GM23338 (cell line): ENCODE results near the gene PSKH1. TPM values are rescaled to one million over a fixed set of nuclear protein-coding genes. Genes with fewer than 3 reads are reported as not detected.

ENCODE experiments used
- ATAC-seq: fragments of 200-7000 bp; cut with Tn5 transposase; 3 replicates; pipeline ENCODE4 v1.9.1; 2020
- DNase-seq: peaks from one replicate; pipeline ENCODE4 v3.0.0-alpha.2; 2015; ENCODE audit warnings: low spot score
- H2AFZ ChIP-seq: fragments of 200-600 bp; sonication (generic); 2 replicates; pipeline ENCODE4 v1.8.0; 2016; ENCODE audit warnings: antibody characterized with exemption, mild to moderate bottlenecking, moderate library complexity
- H3F3A ChIP-seq: fragments of 200-600 bp; sonication (generic); replicated peaks from 2 replicates; pipeline ENCODE4 v1.8.0; 2017; ENCODE audit warnings: antibody characterized with exemption, mixed run types, low read depth
- H3K27ac ChIP-seq: fragments of 200-600 bp; sonication (generic); 2 replicates; pipeline ENCODE4 v1.6.1; 2016; ENCODE audit warnings: low read depth
- H3K27me3 ChIP-seq: fragments of 200-600 bp; sonication (generic); 2 replicates; pipeline ENCODE4 v1.8.0; 2016; ENCODE audit warnings: mild to moderate bottlenecking, mixed run types, moderate library complexity; ENCODE audit not compliant: insufficient read depth
- H3K36me3 ChIP-seq: fragments of 200-600 bp; sonication (generic); 2 replicates; pipeline ENCODE4 v1.8.0; 2016; ENCODE audit warnings: mild to moderate bottlenecking; ENCODE audit not compliant: insufficient read depth
- H3K4me1 ChIP-seq: fragments of 200-600 bp; sonication (generic); 2 replicates; pipeline ENCODE4 v1.8.0; 2016; ENCODE audit warnings: mild to moderate bottlenecking, moderate library complexity; ENCODE audit not compliant: insufficient read depth
- H3K4me2 ChIP-seq: fragments of 200-600 bp; sonication (generic); 2 replicates; pipeline ENCODE4 v1.7.1; 2017; ENCODE audit warnings: mixed run types
- H3K4me3 ChIP-seq: fragments of 200-600 bp; sonication (generic); 2 replicates; pipeline ENCODE4 v1.6.1; 2016; ENCODE audit warnings: mixed run types
- H3K79me2 ChIP-seq: fragments of 200-600 bp; sonication (generic); replicated peaks from 2 replicates; pipeline ENCODE4 v1.8.0; 2017; ENCODE audit warnings: mild to moderate bottlenecking; ENCODE audit not compliant: insufficient read depth
- H3K9me2 ChIP-seq: fragments of 200-600 bp; sonication (generic); 2 replicates; pipeline ENCODE4 v1.8.0; 2017; ENCODE audit not compliant: insufficient read depth
- H4K20me1 ChIP-seq: fragments of 200-600 bp; sonication (generic); replicated peaks from 2 replicates; pipeline ENCODE4 v1.8.0; 2017; ENCODE audit warnings: mild to moderate bottlenecking; ENCODE audit not compliant: insufficient read depth
- H3K27ac Mint-ChIP-seq: 2 replicates; pipeline ENCODE4 v1.8.0; 2020; ENCODE audit warnings: inconsistent platforms, mild to moderate bottlenecking, moderate library complexity, mixed read lengths
- H3K27me3 Mint-ChIP-seq: 3 replicates; pipeline ENCODE4 v1.8.0; 2022; ENCODE audit warnings: low read depth, mild to moderate bottlenecking, moderate library complexity, mixed read lengths, inconsistent platforms; ENCODE audit not compliant: insufficient read depth, poor library complexity
- H3K36me3 Mint-ChIP-seq: 3 replicates; pipeline ENCODE4 v1.8.0; 2021; ENCODE audit warnings: low read depth, mild to moderate bottlenecking, inconsistent platforms, moderate library complexity, mixed read lengths
- H3K4me1 Mint-ChIP-seq: 3 replicates; pipeline ENCODE4 v1.8.0; 2020; ENCODE audit warnings: mild to moderate bottlenecking, inconsistent platforms, mixed read lengths
- H3K4me3 Mint-ChIP-seq: 3 replicates; pipeline ENCODE4 v1.8.0; 2021; ENCODE audit warnings: moderate library complexity, mild to moderate bottlenecking, inconsistent platforms, mixed read lengths
- H3K9me3 Mint-ChIP-seq: 3 replicates; pipeline ENCODE4 v1.8.0; 2020; ENCODE audit warnings: moderate library complexity, mild to moderate bottlenecking, inconsistent platforms, mixed read lengths
- CREB1 ChIP-seq: fragments of 250-450 bp; sonication (Bioruptor Pico); IDR thresholded peaks from 2 replicates; pipeline ENCODE4 v1.5.0; 2020; ENCODE audit warnings: low read depth, mild to moderate bottlenecking, moderate library complexity
- CTCF ChIP-seq, 2 experiments: fragments of 200-600 bp in 1 of 2; sonication (generic) in 1 of 2; conservative IDR thresholded peaks; 2 replicates each; pipeline versions ENCODE4 v1.5.1 to v1.6.1; 2016 to 2017; ENCODE audit warnings: antibody characterized with exemption in 2 of 2, low read depth in 2 of 2, mild to moderate bottlenecking in 2 of 2, moderate library complexity in 1 of 2
- EZH2 ChIP-seq: fragments of 200-600 bp; sonication (generic); IDR thresholded peaks from one replicate; pipeline ENCODE4 v1.8.0; 2017; ENCODE audit warnings: antibody characterized with exemption, mild to moderate bottlenecking, low read depth; ENCODE audit not compliant: unreplicated experiment
- EZH2phosphoT487 ChIP-seq: fragments of 200-600 bp; sonication (generic); IDR thresholded peaks from one replicate; pipeline ENCODE4 v1.8.1; 2018; ENCODE audit warnings: antibody characterized with exemption; ENCODE audit not compliant: unreplicated experiment
- JUNB ChIP-seq: IDR thresholded peaks from one replicate; pipeline ENCODE4 v1.6.1; 2016; ENCODE audit warnings: antibody characterized with exemption; ENCODE audit not compliant: unreplicated experiment
- NANOG ChIP-seq: IDR thresholded peaks from 2 replicates; pipeline ENCODE4 v1.6.1; 2016; ENCODE audit warnings: antibody characterized with exemption, borderline replicate concordance
- POLR2AphosphoS5 ChIP-seq: IDR thresholded peaks from 2 replicates; pipeline ENCODE4 v1.6.1; 2016; ENCODE audit warnings: antibody characterized with exemption, low read depth
- STAT1 ChIP-seq: IDR thresholded peaks from one replicate; pipeline ENCODE4 v1.6.1; 2016; ENCODE audit warnings: antibody characterized with exemption; ENCODE audit not compliant: unreplicated experiment
- ZNF114 ChIP-seq: fragments of 250-450 bp; sonication (Bioruptor Pico); IDR thresholded peaks from 2 replicates; pipeline ENCODE4 v1.5.0; 2020; ENCODE audit warnings: mild to moderate bottlenecking, moderate library complexity
- ZNF331 ChIP-seq: fragments of 250-450 bp; sonication (Bioruptor Pico); IDR thresholded peaks from 2 replicates; pipeline ENCODE4 v1.5.0; 2020; ENCODE audit warnings: low read depth, mild to moderate bottlenecking, moderate library complexity
- polyA plus RNA-seq: library from polyadenylated mRNA; unstranded; fragments of >200 nt; fragmentation: Nextera tagmentation; extraction: Ambion mirVana; gene quantifications from 2 replicates; pipeline ENCODE4 v1.2.1, GENCODE V29; 2016
- total RNA-seq: library from RNA; depleted of rRNA; stranded (reverse); fragments of >200 nt; shearing (Covaris generic); gene quantifications from 2 replicates; pipeline ENCODE4 v1.2.3, GENCODE V29; 2014
- TF ChIP-seq, protein P1 (sequence below): IDR thresholded peaks from one replicate; pipeline ENCODE4 v1.6.1; 2018; ENCODE audit warnings: antibody characterized with exemption; ENCODE audit not compliant: unreplicated experiment
- TF ChIP-seq, protein P2 (sequence below): fragments of 250-450 bp; sonication (Bioruptor Pico); IDR thresholded peaks from 2 replicates; pipeline ENCODE4 v1.5.0; 2020; ENCODE audit warnings: mild to moderate bottlenecking, moderate library complexity
- TF ChIP-seq, protein P3 (sequence below): IDR thresholded peaks from 2 replicates; pipeline ENCODE4 v1.6.1; 2016; ENCODE audit warnings: antibody characterized with exemption

Gene PSKH1
- total and polyA plus RNA-seq, 2 experiments from 2014 or later = 14.3 to 23.9 TPM

- H3K27ac Mint-ChIP-seq = no peak overlapping the region
- no peaks in the 10 kb centered on the region for H3K9me2 ChIP-seq
- H3K4me1 ChIP-seq = peaks cover 16% of the 10 kb centered on the region; the same call in 1 of the 2 replicates
- H3K4me3 Mint-ChIP-seq = no peak overlapping the region
- H3K4me2 ChIP-seq = no peak overlapping the region
- H3K36me3 ChIP-seq = no peaks in the 10 kb centered on the region
- peaks cover 23% of the 10 kb centered on the region for H3K4me1 Mint-ChIP-seq
- TF ChIP-seq EZH2 (no peak), JUNB (no peak), CREB1 (CRISPR knock-in tag) (no peak), EZH2phosphoT487 (no peak), ZNF114 (no peak), ZNF331 (CRISPR knock-in tag) (no peak), CTCF (conservative IDR thresholded peaks at IDR 0.05; ENCODE audit: low read depth in 2 of 2) (no peak), STAT1 (no peak), NANOG (no peak), POLR2AphosphoS5 (no peak)
- TF ChIP-seq, protein P1, sequence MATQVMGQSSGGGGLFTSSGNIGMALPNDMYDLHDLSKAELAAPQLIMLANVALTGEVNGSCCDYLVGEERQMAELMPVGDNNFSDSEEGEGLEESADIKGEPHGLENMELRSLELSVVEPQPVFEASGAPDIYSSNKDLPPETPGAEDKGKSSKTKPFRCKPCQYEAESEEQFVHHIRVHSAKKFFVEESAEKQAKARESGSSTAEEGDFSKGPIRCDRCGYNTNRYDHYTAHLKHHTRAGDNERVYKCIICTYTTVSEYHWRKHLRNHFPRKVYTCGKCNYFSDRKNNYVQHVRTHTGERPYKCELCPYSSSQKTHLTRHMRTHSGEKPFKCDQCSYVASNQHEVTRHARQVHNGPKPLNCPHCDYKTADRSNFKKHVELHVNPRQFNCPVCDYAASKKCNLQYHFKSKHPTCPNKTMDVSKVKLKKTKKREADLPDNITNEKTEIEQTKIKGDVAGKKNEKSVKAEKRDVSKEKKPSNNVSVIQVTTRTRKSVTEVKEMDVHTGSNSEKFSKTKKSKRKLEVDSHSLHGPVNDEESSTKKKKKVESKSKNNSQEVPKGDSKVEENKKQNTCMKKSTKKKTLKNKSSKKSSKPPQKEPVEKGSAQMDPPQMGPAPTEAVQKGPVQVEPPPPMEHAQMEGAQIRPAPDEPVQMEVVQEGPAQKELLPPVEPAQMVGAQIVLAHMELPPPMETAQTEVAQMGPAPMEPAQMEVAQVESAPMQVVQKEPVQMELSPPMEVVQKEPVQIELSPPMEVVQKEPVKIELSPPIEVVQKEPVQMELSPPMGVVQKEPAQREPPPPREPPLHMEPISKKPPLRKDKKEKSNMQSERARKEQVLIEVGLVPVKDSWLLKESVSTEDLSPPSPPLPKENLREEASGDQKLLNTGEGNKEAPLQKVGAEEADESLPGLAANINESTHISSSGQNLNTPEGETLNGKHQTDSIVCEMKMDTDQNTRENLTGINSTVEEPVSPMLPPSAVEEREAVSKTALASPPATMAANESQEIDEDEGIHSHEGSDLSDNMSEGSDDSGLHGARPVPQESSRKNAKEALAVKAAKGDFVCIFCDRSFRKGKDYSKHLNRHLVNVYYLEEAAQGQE = no peak
- TF ChIP-seq, protein P2, sequence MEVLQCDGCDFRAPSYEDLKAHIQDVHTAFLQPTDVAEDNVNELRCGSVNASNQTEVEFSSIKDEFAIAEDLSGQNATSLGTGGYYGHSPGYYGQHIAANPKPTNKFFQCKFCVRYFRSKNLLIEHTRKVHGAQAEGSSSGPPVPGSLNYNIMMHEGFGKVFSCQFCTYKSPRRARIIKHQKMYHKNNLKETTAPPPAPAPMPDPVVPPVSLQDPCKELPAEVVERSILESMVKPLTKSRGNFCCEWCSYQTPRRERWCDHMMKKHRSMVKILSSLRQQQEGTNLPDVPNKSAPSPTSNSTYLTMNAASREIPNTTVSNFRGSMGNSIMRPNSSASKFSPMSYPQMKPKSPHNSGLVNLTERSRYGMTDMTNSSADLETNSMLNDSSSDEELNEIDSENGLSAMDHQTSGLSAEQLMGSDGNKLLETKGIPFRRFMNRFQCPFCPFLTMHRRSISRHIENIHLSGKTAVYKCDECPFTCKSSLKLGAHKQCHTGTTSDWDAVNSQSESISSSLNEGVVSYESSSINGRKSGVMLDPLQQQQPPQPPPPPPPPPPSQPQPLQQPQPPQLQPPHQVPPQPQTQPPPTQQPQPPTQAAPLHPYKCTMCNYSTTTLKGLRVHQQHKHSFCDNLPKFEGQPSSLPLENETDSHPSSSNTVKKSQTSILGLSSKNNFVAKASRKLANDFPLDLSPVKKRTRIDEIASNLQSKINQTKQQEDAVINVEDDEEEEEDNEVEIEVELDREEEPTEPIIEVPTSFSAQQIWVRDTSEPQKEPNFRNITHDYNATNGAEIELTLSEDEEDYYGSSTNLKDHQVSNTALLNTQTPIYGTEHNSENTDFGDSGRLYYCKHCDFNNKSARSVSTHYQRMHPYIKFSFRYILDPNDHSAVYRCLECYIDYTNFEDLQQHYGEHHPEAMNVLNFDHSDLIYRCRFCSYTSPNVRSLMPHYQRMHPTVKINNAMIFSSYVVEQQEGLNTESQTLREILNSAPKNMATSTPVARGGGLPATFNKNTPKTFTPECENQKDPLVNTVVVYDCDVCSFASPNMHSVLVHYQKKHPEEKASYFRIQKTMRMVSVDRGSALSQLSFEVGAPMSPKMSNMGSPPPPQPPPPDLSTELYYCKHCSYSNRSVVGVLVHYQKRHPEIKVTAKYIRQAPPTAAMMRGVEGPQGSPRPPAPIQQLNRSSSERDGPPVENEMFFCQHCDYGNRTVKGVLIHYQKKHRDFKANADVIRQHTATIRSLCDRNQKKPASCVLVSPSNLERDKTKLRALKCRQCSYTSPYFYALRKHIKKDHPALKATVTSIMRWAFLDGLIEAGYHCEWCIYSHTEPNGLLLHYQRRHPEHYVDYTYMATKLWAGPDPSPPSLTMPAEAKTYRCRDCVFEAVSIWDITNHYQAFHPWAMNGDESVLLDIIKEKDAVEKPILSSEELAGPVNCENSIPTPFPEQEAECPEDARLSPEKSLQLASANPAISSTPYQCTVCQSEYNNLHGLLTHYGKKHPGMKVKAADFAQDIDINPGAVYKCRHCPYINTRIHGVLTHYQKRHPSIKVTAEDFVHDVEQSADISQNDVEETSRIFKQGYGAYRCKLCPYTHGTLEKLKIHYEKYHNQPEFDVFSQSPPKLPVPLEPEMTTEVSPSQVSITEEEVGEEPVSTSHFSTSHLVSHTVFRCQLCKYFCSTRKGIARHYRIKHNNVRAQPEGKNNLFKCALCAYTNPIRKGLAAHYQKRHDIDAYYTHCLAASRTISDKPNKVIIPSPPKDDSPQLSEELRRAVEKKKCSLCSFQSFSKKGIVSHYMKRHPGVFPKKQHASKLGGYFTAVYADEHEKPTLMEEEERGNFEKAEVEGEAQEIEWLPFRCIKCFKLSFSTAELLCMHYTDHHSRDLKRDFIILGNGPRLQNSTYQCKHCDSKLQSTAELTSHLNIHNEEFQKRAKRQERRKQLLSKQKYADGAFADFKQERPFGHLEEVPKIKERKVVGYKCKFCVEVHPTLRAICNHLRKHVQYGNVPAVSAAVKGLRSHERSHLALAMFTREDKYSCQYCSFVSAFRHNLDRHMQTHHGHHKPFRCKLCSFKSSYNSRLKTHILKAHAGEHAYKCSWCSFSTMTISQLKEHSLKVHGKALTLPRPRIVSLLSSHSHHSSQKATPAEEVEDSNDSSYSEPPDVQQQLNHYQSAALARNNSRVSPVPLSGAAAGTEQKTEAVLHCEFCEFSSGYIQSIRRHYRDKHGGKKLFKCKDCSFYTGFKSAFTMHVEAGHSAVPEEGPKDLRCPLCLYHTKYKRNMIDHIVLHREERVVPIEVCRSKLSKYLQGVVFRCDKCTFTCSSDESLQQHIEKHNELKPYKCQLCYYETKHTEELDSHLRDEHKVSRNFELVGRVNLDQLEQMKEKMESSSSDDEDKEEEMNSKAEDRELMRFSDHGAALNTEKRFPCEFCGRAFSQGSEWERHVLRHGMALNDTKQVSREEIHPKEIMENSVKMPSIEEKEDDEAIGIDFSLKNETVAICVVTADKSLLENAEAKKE (CRISPR knock-in tag) = no peak
- TF ChIP-seq, protein P3, sequence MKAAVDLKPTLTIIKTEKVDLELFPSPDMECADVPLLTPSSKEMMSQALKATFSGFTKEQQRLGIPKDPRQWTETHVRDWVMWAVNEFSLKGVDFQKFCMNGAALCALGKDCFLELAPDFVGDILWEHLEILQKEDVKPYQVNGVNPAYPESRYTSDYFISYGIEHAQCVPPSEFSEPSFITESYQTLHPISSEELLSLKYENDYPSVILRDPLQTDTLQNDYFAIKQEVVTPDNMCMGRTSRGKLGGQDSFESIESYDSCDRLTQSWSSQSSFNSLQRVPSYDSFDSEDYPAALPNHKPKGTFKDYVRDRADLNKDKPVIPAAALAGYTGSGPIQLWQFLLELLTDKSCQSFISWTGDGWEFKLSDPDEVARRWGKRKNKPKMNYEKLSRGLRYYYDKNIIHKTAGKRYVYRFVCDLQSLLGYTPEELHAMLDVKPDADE = no peak
- H2AFZ ChIP-seq = no peak overlapping the region
- peaks cover 13% of the 10 kb centered on the region; the same call in 1 of the 3 replicates for H3K36me3 Mint-ChIP-seq
- H3K4me3 ChIP-seq = no peak overlapping the region
- H3K27me3 Mint-ChIP-seq = peaks cover 30% of the 10 kb centered on the region
- no peaks in the 10 kb centered on the region for H3K27me3 ChIP-seq
- peaks cover 3% of the 10 kb centered on the region for H4K20me1 ChIP-seq
- H3K79me2 ChIP-seq = 0 out of 2 replicates have a peak, but pooled peaks cover 5% of the 10 kb centered on the region
- H3K9me3 Mint-ChIP-seq = no peaks in the 10 kb centered on the region
- H3F3A ChIP-seq = peaks cover 13% of the 10 kb centered on the region; the same call in 1 of the 2 replicates
- no peak overlapping the region for H3K27ac ChIP-seq
- ATAC-seq (no peak), DNase-seq (no peak)
Measured at GRCh38 chr16:67930678-67931211, 37.7 kb downstream of the PSKH1 start.
